Liver (tissue), 9 donors: ENCODE data around the gene WWOX. TPM values are rescaled to one million over a fixed set of nuclear protein-coding genes. Genes with fewer than 3 reads are reported as not detected.

Experiments
- DNase-seq: peaks from one replicate; pipeline ENCODE4 v3.0.0-alpha.2; 2017; ENCODE audit warnings: low spot score
- H3K27ac ChIP-seq, 2 donors: one replicate each; pipeline ENCODE4 v1.7.0; 2013; ENCODE audit warnings: inconsistent platforms in 2 of 2, low read length in 2 of 2, control low read depth in 1 of 2, low read depth in 1 of 2, mild to moderate bottlenecking in 1 of 2
- H3K27me3 ChIP-seq, 4 donors: one replicate each; pipeline versions ENCODE4 v1.6.1 to v1.7.0; 2013; ENCODE audit warnings: low read length in 3 of 4, inconsistent platforms in 1 of 4, mild to moderate bottlenecking in 1 of 4, moderate library complexity in 1 of 4; ENCODE audit not compliant: control insufficient read depth in 4 of 4, insufficient read depth in 4 of 4
- H3K36me3 ChIP-seq, 4 donors: one replicate each; pipeline versions ENCODE4 v1.6.1 to v1.7.0; 2013; ENCODE audit warnings: low read length in 3 of 4, mild to moderate bottlenecking in 3 of 4, low read depth in 1 of 4, moderate library complexity in 1 of 4; ENCODE audit not compliant: control insufficient read depth in 4 of 4, insufficient read depth in 3 of 4
- H3K4me1 ChIP-seq, 4 donors: one replicate each; pipeline versions ENCODE4 v1.6.1 to v1.7.0; 2013; ENCODE audit warnings: low read length in 3 of 4, mild to moderate bottlenecking in 3 of 4, moderate library complexity in 1 of 4; ENCODE audit not compliant: control insufficient read depth in 4 of 4, insufficient read depth in 4 of 4
- H3K4me3 ChIP-seq, 3 donors: one replicate each; pipeline versions ENCODE4 v1.6.1 to v1.7.0; 2013; ENCODE audit warnings: low read length in 3 of 3, control low read depth in 1 of 3, low read depth in 1 of 3, mild to moderate bottlenecking in 1 of 3
- H3K9ac ChIP-seq, 2 donors: one replicate each; pipeline ENCODE4 v1.7.0; 2013; ENCODE audit warnings: low read length in 2 of 2, mild to moderate bottlenecking in 2 of 2, moderate library complexity in 2 of 2, control low read depth in 1 of 2, low read depth in 1 of 2
- H3K9me3 ChIP-seq, 4 donors: one replicate each; pipeline versions ENCODE4 v1.6.1 to v1.7.0; 2013; ENCODE audit warnings: low read length in 3 of 4; ENCODE audit not compliant: control insufficient read depth in 4 of 4
- ATF3 ChIP-seq: IDR thresholded peaks from 2 replicates; pipeline ENCODE4 v1.6.1; 2016; ENCODE audit warnings: antibody characterized with exemption
- FOXA1 ChIP-seq: IDR thresholded peaks from 2 replicates; pipeline ENCODE4 v1.6.1; 2016; ENCODE audit warnings: antibody characterized with exemption
- FOXA2 ChIP-seq: IDR thresholded peaks from 2 replicates; pipeline ENCODE4 v1.6.1; 2016; ENCODE audit warnings: antibody characterized with exemption
- GABPA ChIP-seq, 2 donors: IDR thresholded peaks in 1 of 2; conservative IDR thresholded peaks in 1 of 2; 2 replicates each; pipeline ENCODE4 v1.6.1; 2016; ENCODE audit warnings: antibody characterized with exemption in 2 of 2, mild to moderate bottlenecking in 1 of 2, moderate library complexity in 1 of 2
- HNF4A ChIP-seq, 2 donors: conservative IDR thresholded peaks; 2 replicates each; pipeline ENCODE4 v1.6.1; 2016; ENCODE audit warnings: antibody characterized with exemption in 2 of 2, mild to moderate bottlenecking in 2 of 2
- HNF4G ChIP-seq: IDR thresholded peaks from 2 replicates; pipeline ENCODE4 v1.6.1; 2016; ENCODE audit warnings: antibody characterized with exemption
- JUND ChIP-seq, 2 donors: IDR thresholded peaks; 2 replicates each; pipeline ENCODE4 v1.6.1; 2016; ENCODE audit warnings: antibody characterized with exemption in 2 of 2
- NR2F2 ChIP-seq: IDR thresholded peaks from 2 replicates; pipeline ENCODE4 v1.6.1; 2016; ENCODE audit warnings: antibody characterized with exemption
- RAD21 ChIP-seq, 2 donors: IDR thresholded peaks; 2 replicates each; pipeline ENCODE4 v1.6.1; 2016; ENCODE audit warnings: antibody characterized with exemption in 2 of 2, mild to moderate bottlenecking in 2 of 2
- REST ChIP-seq: IDR thresholded peaks from 2 replicates; pipeline ENCODE4 v1.6.1; 2016; ENCODE audit warnings: antibody characterized with exemption, mild to moderate bottlenecking
- RXRA ChIP-seq, 2 donors: IDR thresholded peaks; 2 replicates each; pipeline ENCODE4 v1.6.1; 2017 to 2018; ENCODE audit warnings: antibody characterized with exemption in 2 of 2, mild to moderate bottlenecking in 1 of 2
- SP1 ChIP-seq: IDR thresholded peaks from 2 replicates; pipeline ENCODE4 v1.6.1; 2018; ENCODE audit warnings: antibody characterized with exemption, mild to moderate bottlenecking
- YY1 ChIP-seq: IDR thresholded peaks from 2 replicates; pipeline ENCODE4 v1.6.1; 2016; ENCODE audit warnings: antibody characterized with exemption, mild to moderate bottlenecking
- ZBTB33 ChIP-seq: IDR thresholded peaks from 2 replicates; pipeline ENCODE4 v1.6.1; 2016; ENCODE audit warnings: antibody characterized with exemption
- WGBS: extraction: QIAGEN DNeasy Blood & Tissue Kit; methylation state at CpG from one replicate; pipeline ENCODE4 v1.1.7; 2013; 5-methylcytosine and 5-hydroxymethylcytosine counted together
- polyA plus RNA-seq, 2 donors: library from polyadenylated mRNA; stranded (reverse) in 1 of 2; unstranded in 1 of 2; fragments of 200-250 nt in 1 of 2; fragments of >200 nt in 1 of 2; fragmentation: Nextera tagmentation in 1 of 2; extraction: Ambion mirVana in 1 of 2; gene quantifications; one replicate each; pipeline versions ENCODE4 v1.2.1 to v1.2.3, GENCODE V29; 2013 to 2015
- total RNA-seq, 2 donors: library from RNA; depleted of rRNA; stranded (reverse); fragments of >200 nt; gene quantifications; one replicate each; pipeline ENCODE4 v1.2.3, GENCODE V29; 2014
- TF ChIP-seq, protein P1 (sequence below): fragments of 150-350 bp; IDR thresholded peaks from 2 replicates; pipeline ENCODE4 v1.5.1; 2017; ENCODE audit warnings: improper control_type of control experiment, low read depth, low read length; ENCODE audit not compliant: missing input control
- TF ChIP-seq, protein P2 (sequence below): IDR thresholded peaks from 2 replicates; pipeline ENCODE4 v1.6.1; 2016; ENCODE audit warnings: antibody characterized with exemption
- donor health status: healthy.
- donor health status: healthy.
- donor health status: healthy.
- donor health status: healthy.
- donor health status: healthy.

WWOX gene
- total and polyA plus RNA-seq, 4 donors: 9.8 to 46.0 (median 15.3) TPM

- TF ChIP-seq JUND (IDR thresholded peaks at IDR 0.05) (no peak), GABPA (IDR thresholded peaks at IDR 0.05 in 1 of 2, conservative IDR thresholded peaks at IDR 0.05 in 1 of 2) (no peak), ATF3 (no peak), FOXA1 (no peak), NR2F2 (peak; percentile 18), SP1 (peak; percentile 53), HNF4A (conservative IDR thresholded peaks at IDR 0.05) (peak; percentile 24 to 52), RAD21 (IDR thresholded peaks at IDR 0.05) (peak; percentile 95 to 97), RXRA (IDR thresholded peaks at IDR 0.05) (peak; percentile 8 to 55)
- TF ChIP-seq, protein P1, sequence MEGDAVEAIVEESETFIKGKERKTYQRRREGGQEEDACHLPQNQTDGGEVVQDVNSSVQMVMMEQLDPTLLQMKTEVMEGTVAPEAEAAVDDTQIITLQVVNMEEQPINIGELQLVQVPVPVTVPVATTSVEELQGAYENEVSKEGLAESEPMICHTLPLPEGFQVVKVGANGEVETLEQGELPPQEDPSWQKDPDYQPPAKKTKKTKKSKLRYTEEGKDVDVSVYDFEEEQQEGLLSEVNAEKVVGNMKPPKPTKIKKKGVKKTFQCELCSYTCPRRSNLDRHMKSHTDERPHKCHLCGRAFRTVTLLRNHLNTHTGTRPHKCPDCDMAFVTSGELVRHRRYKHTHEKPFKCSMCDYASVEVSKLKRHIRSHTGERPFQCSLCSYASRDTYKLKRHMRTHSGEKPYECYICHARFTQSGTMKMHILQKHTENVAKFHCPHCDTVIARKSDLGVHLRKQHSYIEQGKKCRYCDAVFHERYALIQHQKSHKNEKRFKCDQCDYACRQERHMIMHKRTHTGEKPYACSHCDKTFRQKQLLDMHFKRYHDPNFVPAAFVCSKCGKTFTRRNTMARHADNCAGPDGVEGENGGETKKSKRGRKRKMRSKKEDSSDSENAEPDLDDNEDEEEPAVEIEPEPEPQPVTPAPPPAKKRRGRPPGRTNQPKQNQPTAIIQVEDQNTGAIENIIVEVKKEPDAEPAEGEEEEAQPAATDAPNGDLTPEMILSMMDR: peak; percentile 95
- no peaks in the 10 kb centered on the region for H3K36me3 ChIP-seq
- H3K9me3 ChIP-seq: no peaks in the 10 kb centered on the region
- peak overlapping the region in 1 of 3 donors; percentile 37 for H3K4me3 ChIP-seq
- no peak overlapping the region for H3K9ac ChIP-seq
- peak; percentile 80 for DNase-seq
- H3K27me3 ChIP-seq: no peaks in the 10 kb centered on the region
- peak overlapping the region; percentile 28 to 79 for H3K27ac ChIP-seq
- WGBS: 23% methylated on average over 23 of the region's 23 CpGs
- H3K4me1 ChIP-seq: peaks cover 0 to 8% (median 4%) of the 10 kb centered on the region in 4 donors
Observed at GRCh38 chr16:78770353-78771091, 671.1 kb downstream of the WWOX start.

DNA sequence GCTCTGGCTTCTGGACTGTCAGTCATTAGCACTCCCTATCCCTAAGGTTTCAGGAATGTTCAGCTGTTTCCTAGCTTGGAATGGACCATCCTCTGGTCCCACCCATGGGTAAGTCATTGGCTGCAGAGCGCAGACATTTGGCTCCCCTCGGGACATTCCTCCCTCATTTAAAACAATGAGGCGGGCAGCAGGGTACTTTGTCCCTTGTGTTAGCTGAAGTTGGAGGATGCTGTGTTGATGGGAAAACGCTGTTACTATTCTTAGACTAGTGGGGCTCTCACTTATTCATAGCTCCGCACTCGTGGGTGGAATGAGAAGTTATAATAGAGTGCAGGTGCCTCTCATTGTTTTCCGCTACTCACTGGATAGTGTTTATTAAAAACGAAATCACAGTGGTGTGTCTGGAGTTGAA is 673.8 kb downstream of the WWOX start:
- WGBS: 93% methylated on average over 8 of the region's 8 CpGs
- Histone ChIP-seq H3K9me3 (no peaks in the 10 kb centered on the region), H3K27me3 (no peaks in the 10 kb centered on the region), H3K27ac (no peak overlapping the region), H3K36me3 (no peaks in the 10 kb centered on the region), H3K9ac (no peak overlapping the region), H3K4me1 (peaks cover 2 to 14% (median 5%) of the 10 kb centered on the region in 4 donors), H3K4me3 (no peak overlapping the region)
- no peak for TF ChIP-seq REST
- TF ChIP-seq JUND (IDR thresholded peaks at IDR 0.05): no peak
- no peak for TF ChIP-seq YY1
- TF ChIP-seq ATF3: no peak
- no peak for TF ChIP-seq SP1
- no peak for TF ChIP-seq ZBTB33
- TF ChIP-seq, protein P2, sequence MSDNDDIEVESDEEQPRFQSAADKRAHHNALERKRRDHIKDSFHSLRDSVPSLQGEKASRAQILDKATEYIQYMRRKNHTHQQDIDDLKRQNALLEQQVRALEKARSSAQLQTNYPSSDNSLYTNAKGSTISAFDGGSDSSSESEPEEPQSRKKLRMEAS: no peak
- no peak for TF ChIP-seq FOXA2
- no peak for TF ChIP-seq HNF4G
- TF ChIP-seq HNF4A (conservative IDR thresholded peaks at IDR 0.05): no peak
- DNase-seq: no peak
